Sigmoid colon (tissue), 7 donors: ENCODE results near the gene DGKA. TPM values are rescaled to one million over a fixed set of nuclear protein-coding genes. Genes with fewer than 3 reads are reported as not detected.
"Not testable (repeated sequence)": the region's sequence is repeated elsewhere in the genome, so short reads cannot be mapped to it uniquely, and the experiment has no call there.

Source experiments
- DNase-seq: peaks from one replicate; pipeline ENCODE4 v3.0.0-alpha.2; 2019
- H3K27ac ChIP-seq, 4 donors: fragments of 200-600 bp; sonication (generic); one replicate each; pipeline ENCODE4 v1.5.1; 2016 to 2019; ENCODE audit warnings: mild to moderate bottlenecking in 1 of 4
- H3K27me3 ChIP-seq, 3 donors: fragments of 200-600 bp; sonication (generic); one replicate each; pipeline ENCODE4 v1.5.1; 2019; ENCODE audit warnings: mild to moderate bottlenecking in 1 of 3
- H3K36me3 ChIP-seq, 4 donors: fragments of 200-600 bp; sonication (generic); one replicate each; pipeline ENCODE4 v1.5.1; 2016 to 2019
- H3K4me1 ChIP-seq, 4 donors: fragments of 200-600 bp; sonication (generic); one replicate each; pipeline ENCODE4 v1.5.1; 2017 to 2019
- H3K4me3 ChIP-seq, 4 donors: fragments of 200-600 bp; sonication (generic); one replicate each; pipeline ENCODE4 v1.5.1; 2017 to 2019; ENCODE audit warnings: mild to moderate bottlenecking in 2 of 4, moderate library complexity in 1 of 4
- H3K9me3 ChIP-seq, 4 donors: fragments of 200-600 bp in 3 of 4; sonication (generic) in 3 of 4; one replicate each; pipeline versions ENCODE4 v1.5.1 to v1.6.1; 2013 to 2019
- CTCF ChIP-seq, 4 experiments: fragments of 450-650 bp in 3 of 4; fragments of 200-600 bp in 1 of 4; IDR thresholded peaks; one replicate each; pipeline ENCODE4 v1.5.1; 2016 to 2019; ENCODE audit warnings: antibody characterized with exemption in 4 of 4, mild to moderate bottlenecking in 3 of 4, moderate library complexity in 2 of 4
- EP300 ChIP-seq, 4 donors: sonication (generic); formaldehyde crosslinking; IDR thresholded peaks; one replicate each; pipeline ENCODE4 v1.6.1; 2017; ENCODE audit warnings: antibody characterized with exemption in 4 of 4
- POLR2A ChIP-seq, 2 donors: fragments of 450-650 bp; IDR thresholded peaks; one replicate each; pipeline ENCODE4 v1.6.1; 2016; ENCODE audit warnings: antibody characterized with exemption in 2 of 2, mild to moderate bottlenecking in 2 of 2, moderate library complexity in 2 of 2
- POLR2AphosphoS5 ChIP-seq, 4 donors: sonication (generic); formaldehyde crosslinking; IDR thresholded peaks; one replicate each; pipeline ENCODE4 v1.6.1; 2017; ENCODE audit warnings: antibody characterized with exemption in 4 of 4
- WGBS, 2 donors: extraction: QIAGEN DNeasy Blood & Tissue Kit; methylation state at CpG; one replicate each; pipeline ENCODE4 v1.1.7; 2013; 5-methylcytosine and 5-hydroxymethylcytosine counted together
- intact Hi-C: fragments of 100-400 bp; cut with DNase I; formaldehyde crosslinking; loops from one replicate; pipeline ENCODE4 v1.15.1; 2023
- polyA plus RNA-seq, 3 donors: library from polyadenylated mRNA; stranded (reverse); fragments of 200-250 nt; gene quantifications; one replicate each; pipeline ENCODE4 v1.2.3, GENCODE V29; 2013
- total RNA-seq, 4 donors: library from RNA; depleted of rRNA; stranded (reverse); fragments of >200 nt; gene quantifications; one replicate each; pipeline ENCODE4 v1.1.0, GENCODE V29; 2016
- donor health status: healthy with polysubstance abuse.
- donor health status: Bipolar disorder and iron deficiency.
- donor health status: healthy.

The DGKA gene
- total and polyA plus RNA-seq, 7 donors: 21.4 to 97.8 (median 44.4) TPM

GRCh38 chr12:55912908-55913307 lies 18.1 kb upstream of the DGKA start:
- Histone ChIP-seq H3K27ac (no peak overlapping the region), H3K27me3 (no peaks in the 10 kb centered on the region), H3K4me3 (no peak overlapping the region), H3K36me3 (peaks cover 0 to 16% (median 0%) of the 10 kb centered on the region in 4 donors), H3K4me1 (peaks cover 0 to 22% (median 10%) of the 10 kb centered on the region in 4 donors), H3K9me3 (no peaks in the 10 kb centered on the region)
- TF ChIP-seq POLR2A (IDR thresholded peaks at IDR 0.05): no peak
- 95% methylated on average over 4 of the region's 4 CpGs for WGBS, 2 donors
- intact Hi-C loops: no loop called here
- no peak for DNase-seq

- Histone ChIP-seq H3K36me3 (peaks cover 0 to 16% (median 0%) of the 10 kb centered on the region in 4 donors), H3K4me3 (no peak overlapping the region), H3K9me3 (no peaks in the 10 kb centered on the region), H3K4me1 (peaks cover 0 to 13% (median 3%) of the 10 kb centered on the region in 4 donors), H3K27ac (no peak overlapping the region), H3K27me3 (no peaks in the 10 kb centered on the region)
- 81 to 90% methylated on average over 3 of the region's 3 CpGs for WGBS, 2 donors
- intact Hi-C loops: no loop called here
- no peak for TF ChIP-seq POLR2AphosphoS5 (IDR thresholded peaks at IDR 0.05)
- TF ChIP-seq POLR2A (IDR thresholded peaks at IDR 0.05): no peak
- no peak for TF ChIP-seq EP300 (IDR thresholded peaks at IDR 0.05)
- no peak for TF ChIP-seq CTCF (IDR thresholded peaks at IDR 0.05)
- no peak for DNase-seq
Observed at GRCh38 chr12:55915482-55915859, 15.5 kb upstream of the DGKA start.

- H3K27ac ChIP-seq, H3K9me3 ChIP-seq, H3K4me3 ChIP-seq, DNase-seq, H3K27me3 ChIP-seq, intact Hi-C loops: not testable (repeated sequence)
- 64 to 87% methylated on average over 3 of the region's 3 CpGs for WGBS, 2 donors
- Histone ChIP-seq H3K4me1 (peaks cover 0 to 19% (median 12%) of the 10 kb centered on the region in 4 donors), H3K36me3 (peaks cover 0 to 17% (median 0%) of the 10 kb centered on the region in 4 donors)
Observed at GRCh38 chr12:55919032-55919431, 11.9 kb upstream of the DGKA start.

GRCh38 chr12:55922126-55922525 lies 8.8 kb upstream of the DGKA start:
- no peak overlapping the region for H3K27ac ChIP-seq
- intact Hi-C loops: no loop called here
- H3K27me3 ChIP-seq: no peaks in the 10 kb centered on the region
- no peak for DNase-seq
- no peak for TF ChIP-seq EP300 (IDR thresholded peaks at IDR 0.05)
- no peak for TF ChIP-seq CTCF (IDR thresholded peaks at IDR 0.05)
- no peak for TF ChIP-seq POLR2A (IDR thresholded peaks at IDR 0.05)
- no peak for TF ChIP-seq POLR2AphosphoS5 (IDR thresholded peaks at IDR 0.05)
- 90 to 95% methylated on average over 3 of the region's 3 CpGs for WGBS, 2 donors
- no peaks in the 10 kb centered on the region for H3K9me3 ChIP-seq
- H3K36me3 ChIP-seq: peaks cover 0 to 10% (median 0%) of the 10 kb centered on the region in 4 donors
- H3K4me3 ChIP-seq: no peak overlapping the region
- peaks cover 0 to 23% (median 18%) of the 10 kb centered on the region in 4 donors for H3K4me1 ChIP-seq

GRCh38 chr12:55923648-55924047 lies 7.3 kb upstream of the DGKA start:
- DNase-seq, H3K4me3 ChIP-seq, H3K27me3 ChIP-seq, H3K27ac ChIP-seq, H3K9me3 ChIP-seq, intact Hi-C loops: not testable (repeated sequence)
- peaks cover 0 to 31% (median 27%) of the 10 kb centered on the region in 4 donors for H3K4me1 ChIP-seq
- H3K36me3 ChIP-seq: peaks cover 0 to 10% (median 0%) of the 10 kb centered on the region in 4 donors
- WGBS, 2 donors: 96 to 97% methylated on average over 9 of the region's 9 CpGs

GRCh38 chr12:55925371-55925770 lies 5.6 kb upstream of the DGKA start:
- intact Hi-C loops: loop anchor here (5.0 kb wide), 1 partner anchor 183 kb away; the partner anchor contains the start of gene GDF11
- no peak for DNase-seq
- 88 to 91% methylated on average over 4 of the region's 4 CpGs for WGBS, 2 donors
- TF ChIP-seq EP300 (IDR thresholded peaks at IDR 0.05): no peak
- TF ChIP-seq CTCF (IDR thresholded peaks at IDR 0.05): no peak
- no peak for TF ChIP-seq POLR2A (IDR thresholded peaks at IDR 0.05)
- H3K9me3 ChIP-seq: no peaks in the 10 kb centered on the region
- no peak overlapping the region for H3K27ac ChIP-seq
- peaks cover 0 to 41% (median 37%) of the 10 kb centered on the region in 4 donors for H3K4me1 ChIP-seq
- no peaks in the 10 kb centered on the region for H3K27me3 ChIP-seq
- no peak overlapping the region for H3K4me3 ChIP-seq
- peaks cover 0 to 10% (median 0%) of the 10 kb centered on the region in 4 donors for H3K36me3 ChIP-seq
